GM23248 (cell line): ENCODE results near the gene AMER1. TPM values are rescaled to one million over a fixed set of nuclear protein-coding genes. Genes with fewer than 3 reads are reported as not detected.

Experiments
- DNase-seq: peaks from one replicate; pipeline ENCODE4 v3.0.0-alpha.2; 2015
- H2AFZ ChIP-seq: fragments of 200-600 bp; sonication (generic); 2 replicates; pipeline ENCODE4 v1.6.1; 2016; ENCODE audit warnings: antibody characterized with exemption
- H3F3A ChIP-seq: fragments of 200-600 bp; sonication (generic); 2 replicates; pipeline ENCODE4 v1.6.1; 2016; ENCODE audit warnings: mild to moderate bottlenecking, antibody characterized with exemption, mixed run types; ENCODE audit not compliant: insufficient read depth
- H3K27ac ChIP-seq: fragments of 200-600 bp; sonication (generic); 2 replicates; pipeline ENCODE4 v1.5.1; 2016; ENCODE audit warnings: mild to moderate bottlenecking
- H3K27me3 ChIP-seq: fragments of 200-600 bp; sonication (generic); replicated peaks from 2 replicates; pipeline ENCODE4 v1.6.1; 2016; ENCODE audit warnings: mild to moderate bottlenecking; ENCODE audit not compliant: insufficient read depth
- H3K36me3 ChIP-seq: fragments of 200-600 bp; sonication (generic); 2 replicates; pipeline ENCODE4 v1.6.1; 2016; ENCODE audit warnings: low read depth, mild to moderate bottlenecking
- H3K4me1 ChIP-seq: fragments of 200-600 bp; sonication (generic); 2 replicates; pipeline ENCODE4 v1.6.1; 2016; ENCODE audit warnings: mild to moderate bottlenecking; ENCODE audit not compliant: insufficient read depth
- H3K4me2 ChIP-seq: fragments of 200-600 bp; sonication (generic); one replicate; pipeline ENCODE4 v1.6.1; 2016; ENCODE audit warnings: mild to moderate bottlenecking; ENCODE audit not compliant: unreplicated experiment
- H3K4me3 ChIP-seq: fragments of 200-600 bp; sonication (generic); 2 replicates; pipeline ENCODE4 v1.5.1; 2016; ENCODE audit warnings: mild to moderate bottlenecking
- H3K79me2 ChIP-seq: fragments of 200-600 bp; sonication (generic); 2 replicates; pipeline ENCODE4 v1.6.1; 2016; ENCODE audit warnings: mild to moderate bottlenecking; ENCODE audit not compliant: insufficient read depth
- H3K9ac ChIP-seq: fragments of 200-600 bp; sonication (generic); 2 replicates; pipeline ENCODE4 v1.6.1; 2016; ENCODE audit warnings: mild to moderate bottlenecking
- H3K9me2 ChIP-seq: fragments of 200-600 bp; sonication (generic); 2 replicates; pipeline ENCODE4 v1.6.1; 2016; ENCODE audit warnings: mixed run types, mild to moderate bottlenecking, moderate library complexity; ENCODE audit not compliant: insufficient read depth
- H3K9me3 ChIP-seq: fragments of 200-600 bp; sonication (generic); one replicate; pipeline ENCODE4 v1.6.1; 2017; ENCODE audit warnings: low read depth
- H4K20me1 ChIP-seq: fragments of 200-600 bp; sonication (generic); 2 replicates; pipeline ENCODE4 v1.6.0; 2016; ENCODE audit not compliant: insufficient read depth
- EZH2 ChIP-seq: fragments of 200-600 bp; sonication (generic); IDR thresholded peaks from 2 replicates; pipeline ENCODE4 v1.6.1; 2018; ENCODE audit warnings: antibody characterized with exemption, mild to moderate bottlenecking; ENCODE audit not compliant: insufficient read depth, poor library complexity, severe bottlenecking
- EZH2phosphoT487 ChIP-seq: fragments of 200-600 bp; sonication (generic); IDR thresholded peaks from 2 replicates; pipeline ENCODE4 v1.6.1; 2018; ENCODE audit warnings: antibody characterized with exemption, moderate library complexity, mild to moderate bottlenecking, low read depth; ENCODE audit not compliant: insufficient read depth
- WGBS, 2 experiments: methylation state at CpG; one replicate each; pipeline ENCODE4 v1.1.6; 2015 to 2017; ENCODE audit warnings: low lambda C conversion rate in 2 of 2, low coverage in 1 of 2; ENCODE audit errors: missing lambda C conversion rate in 2 of 2; 5-methylcytosine and 5-hydroxymethylcytosine counted together
- in situ Hi-C: fragments of 300-500 bp; cut with MboI; formaldehyde crosslinking; loops from 2 replicates; pipeline ENCODE4 v1.15.0; 2020
- polyA plus RNA-seq: library from polyadenylated mRNA; unstranded; fragments of >200 nt; fragmentation: Nextera tagmentation; extraction: Ambion mirVana; gene quantifications from 2 replicates; pipeline ENCODE4 v1.2.1, GENCODE V29; 2016
- total RNA-seq: library from RNA; depleted of rRNA; stranded (reverse); fragments of >200 nt; shearing (Covaris generic); gene quantifications from 2 replicates; pipeline ENCODE4 v1.2.3, GENCODE V29; 2014

Gene AMER1
- total and polyA plus RNA-seq, 2 experiments from 2014 or later: 0.05 to 1.9 TPM

DNA sequence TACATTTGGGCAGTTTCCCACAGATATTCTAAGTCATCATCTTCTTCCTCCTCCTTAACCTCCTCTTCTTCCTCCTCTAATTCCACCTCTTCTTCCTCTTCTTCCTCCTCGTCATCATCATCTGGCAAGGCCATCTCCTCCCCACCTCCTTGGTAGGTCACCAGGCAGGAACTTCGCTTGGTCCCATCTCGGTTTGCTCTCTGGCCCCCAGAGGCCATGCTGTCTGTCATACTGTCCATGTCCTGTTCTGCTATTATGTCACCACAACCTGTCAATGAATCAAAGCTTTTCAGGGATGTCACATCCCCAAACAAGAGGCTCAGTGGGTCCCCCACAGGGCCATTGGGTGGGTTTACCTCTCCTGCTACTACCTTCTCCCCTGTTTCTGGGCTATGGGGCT lies 13.5 kb downstream of the AMER1 start:
- no peaks in the 10 kb centered on the region for H3K36me3 ChIP-seq
- H3K79me2 ChIP-seq: no peaks in the 10 kb centered on the region
- no peak overlapping the region for H3K9ac ChIP-seq
- no peaks in the 10 kb centered on the region for H3K4me1 ChIP-seq
- no peaks in the 10 kb centered on the region for H3K9me3 ChIP-seq
- H3K27me3 ChIP-seq: no peaks in the 10 kb centered on the region
- no peak for TF ChIP-seq EZH2phosphoT487
- no peak overlapping the region for H2AFZ ChIP-seq
- no peak for DNase-seq
- in situ Hi-C loops: no loop called here
- no peak overlapping the region for H3K27ac ChIP-seq
- 93 to 100% methylated on average over 3 of the region's 3 CpGs for WGBS, 2 experiments
- no peaks in the 10 kb centered on the region for H4K20me1 ChIP-seq
- H3K4me2 ChIP-seq: no peak overlapping the region
- no peaks in the 10 kb centered on the region for H3F3A ChIP-seq
- no peaks in the 10 kb centered on the region for H3K9me2 ChIP-seq
- H3K4me3 ChIP-seq: no peak overlapping the region

DNA sequence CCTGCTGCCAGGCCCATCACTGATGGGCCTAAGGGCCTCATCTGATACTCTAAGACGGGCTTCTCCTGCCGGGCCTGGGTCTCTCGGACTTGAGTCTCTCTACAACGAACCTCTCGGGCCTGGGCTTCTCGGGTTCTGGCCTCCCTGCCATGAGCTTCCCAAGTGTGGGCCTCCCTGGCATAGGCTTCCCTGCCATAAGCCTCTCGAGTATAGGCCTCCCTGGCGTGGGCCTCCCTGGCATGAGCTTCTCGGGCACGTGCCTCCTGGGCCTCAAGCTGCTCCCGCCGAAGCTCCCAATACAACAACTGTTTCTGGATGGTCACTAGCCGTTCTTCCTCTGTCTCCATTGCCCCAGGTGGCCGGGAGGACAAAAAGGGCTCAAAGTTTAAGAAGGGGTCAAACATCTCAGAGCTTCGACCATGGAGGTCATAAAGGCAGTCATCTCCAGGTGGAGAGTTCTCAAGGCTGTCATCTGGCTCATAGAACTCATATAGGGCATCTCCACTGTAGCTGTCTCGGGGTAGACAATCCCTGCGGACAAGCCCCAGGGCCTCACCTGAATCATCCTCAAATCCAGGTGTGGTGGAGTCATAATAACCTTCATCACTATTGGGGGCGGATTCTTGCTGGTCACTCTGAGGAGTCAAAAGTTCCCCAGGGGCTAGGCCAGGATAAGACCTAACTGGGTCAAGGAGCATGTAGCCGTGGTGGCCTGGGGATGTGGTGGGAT lies 14.1 kb downstream of the AMER1 start:
- Histone ChIP-seq H3K4me3 (no peak overlapping the region), H2AFZ (no peak overlapping the region), H3K4me2 (no peak overlapping the region), H3K9ac (no peak overlapping the region), H3K9me3 (no peaks in the 10 kb centered on the region), H4K20me1 (no peaks in the 10 kb centered on the region), H3K27me3 (no peaks in the 10 kb centered on the region), H3F3A (no peaks in the 10 kb centered on the region), H3K27ac (no peak overlapping the region), H3K36me3 (no peaks in the 10 kb centered on the region), H3K4me1 (no peaks in the 10 kb centered on the region), H3K79me2 (no peaks in the 10 kb centered on the region), H3K9me2 (no peaks in the 10 kb centered on the region)
- TF ChIP-seq EZH2phosphoT487 (no peak), EZH2 (no peak)
- in situ Hi-C loops: no loop called here
- 97% methylated on average over 16 to 17 of the region's 19 CpGs for WGBS, 2 experiments
- no peak for DNase-seq

DNA sequence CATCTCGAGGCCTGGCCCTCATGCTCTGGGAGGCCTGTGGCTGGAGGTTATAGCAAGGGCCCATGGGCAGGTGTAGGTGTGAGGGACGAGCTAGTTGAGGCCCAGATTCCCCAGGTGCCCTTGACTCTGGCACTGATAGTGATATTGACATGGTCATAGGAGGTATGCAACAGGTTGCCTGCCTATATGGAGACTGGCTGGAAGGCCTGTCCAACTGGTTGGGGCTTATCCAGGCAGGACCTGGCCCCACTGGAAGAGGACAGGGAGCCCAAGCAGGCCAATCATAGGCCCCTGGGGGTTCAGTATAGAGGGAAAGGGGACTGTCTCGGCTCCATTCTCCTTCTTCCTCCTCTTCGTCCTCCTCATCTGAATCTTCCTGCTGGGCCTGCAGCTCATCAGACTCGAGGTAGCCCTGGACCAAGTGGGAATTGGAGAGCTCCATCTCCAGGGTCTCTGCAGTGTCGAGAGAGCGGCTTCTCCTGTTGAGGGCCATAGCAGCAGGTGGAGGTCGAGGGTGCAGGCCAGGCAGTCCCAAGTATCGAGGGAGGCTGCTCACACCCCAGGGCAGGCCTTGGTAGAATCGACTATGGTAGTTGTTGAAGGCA lies 15.3 kb downstream of the AMER1 start:
- WGBS, 2 experiments: 97% methylated on average over 8 to 9 of the region's 10 CpGs
- DNase-seq: no peak
- H3K27me3 ChIP-seq: no peaks in the 10 kb centered on the region
- H3K4me3 ChIP-seq: no peak overlapping the region
- H3K4me1 ChIP-seq: no peaks in the 10 kb centered on the region
- H3K36me3 ChIP-seq: no peaks in the 10 kb centered on the region
- H3K4me2 ChIP-seq: no peak overlapping the region
- no peaks in the 10 kb centered on the region for H3K9me3 ChIP-seq
- in situ Hi-C loops: no loop called here
- no peaks in the 10 kb centered on the region for H3K9me2 ChIP-seq
- no peaks in the 10 kb centered on the region for H3F3A ChIP-seq
- no peak for TF ChIP-seq EZH2phosphoT487
- H3K9ac ChIP-seq: no peak overlapping the region
- no peaks in the 10 kb centered on the region for H3K79me2 ChIP-seq
- no peaks in the 10 kb centered on the region for H4K20me1 ChIP-seq
- H3K27ac ChIP-seq: no peak overlapping the region
- no peak overlapping the region for H2AFZ ChIP-seq

DNA sequence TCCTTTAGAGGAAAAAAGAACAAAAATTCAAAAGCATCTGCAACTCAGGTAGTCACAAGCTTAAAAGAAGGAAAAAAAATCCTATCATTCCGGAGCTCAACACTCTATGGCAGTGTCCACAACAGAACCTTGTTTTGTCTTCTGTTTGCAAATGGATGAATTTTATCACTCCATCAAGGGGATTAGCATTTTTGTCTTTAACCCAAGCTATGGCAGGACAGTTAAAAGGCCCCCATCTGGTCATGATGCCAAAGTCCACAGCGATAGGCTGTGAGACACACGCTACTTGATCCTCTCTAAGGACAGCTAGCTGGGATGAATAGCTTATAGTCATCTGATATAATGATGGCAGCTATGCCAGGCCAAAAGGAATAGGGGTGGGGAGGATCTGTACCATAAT lies 16.6 kb downstream of the AMER1 start:
- Histone ChIP-seq H3K79me2 (no peaks in the 10 kb centered on the region), H3K9me2 (no peaks in the 10 kb centered on the region), H3K27me3 (no peaks in the 10 kb centered on the region), H4K20me1 (no peaks in the 10 kb centered on the region), H3K4me3 (no peak overlapping the region), H3K4me1 (no peaks in the 10 kb centered on the region), H2AFZ (no peak overlapping the region), H3F3A (no peaks in the 10 kb centered on the region), H3K9me3 (no peaks in the 10 kb centered on the region), H3K9ac (no peak overlapping the region), H3K27ac (no peak overlapping the region), H3K36me3 (no peaks in the 10 kb centered on the region), H3K4me2 (no peak overlapping the region)
- DNase-seq: no peak
- TF ChIP-seq EZH2: no peak
- no peak for TF ChIP-seq EZH2phosphoT487
- WGBS, 2 experiments: 98 to 100% methylated on average over 3 of the region's 3 CpGs
- in situ Hi-C loops: no loop called here

DNA sequence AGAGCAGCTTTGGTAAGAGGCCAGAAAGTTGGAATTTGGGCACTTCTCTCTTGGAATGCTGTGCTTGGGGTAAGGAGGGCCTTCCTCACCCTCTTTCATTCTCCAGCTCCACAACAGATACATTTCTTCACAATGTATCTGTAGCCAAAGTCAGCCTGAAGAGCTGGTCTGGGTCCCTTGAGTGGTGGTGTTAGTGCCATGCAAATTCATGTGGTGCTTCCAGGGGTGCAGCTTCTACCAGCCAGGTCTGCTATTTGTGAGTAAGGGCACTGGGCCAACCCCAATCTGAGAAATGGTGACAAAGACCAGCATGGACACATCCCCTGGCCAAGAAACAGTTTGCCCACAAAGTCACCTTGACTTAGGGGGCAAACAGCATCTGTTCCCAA lies 17.8 kb downstream of the AMER1 start:
- H3F3A ChIP-seq: no peaks in the 10 kb centered on the region

More for the DNA sequence above, 17.8 kb downstream of the AMER1 start:
- in situ Hi-C loops: no loop called here
- no peaks in the 10 kb centered on the region for H3K4me1 ChIP-seq
- H3K9me2 ChIP-seq: no peaks in the 10 kb centered on the region
- H3K36me3 ChIP-seq: no peaks in the 10 kb centered on the region
- H2AFZ ChIP-seq: no peak overlapping the region
- H4K20me1 ChIP-seq: no peaks in the 10 kb centered on the region
- no peak overlapping the region for H3K27ac ChIP-seq
- no peak for DNase-seq
- H3K4me3 ChIP-seq: no peak overlapping the region
- H3K9ac ChIP-seq: no peak overlapping the region
- H3K79me2 ChIP-seq: no peaks in the 10 kb centered on the region
- TF ChIP-seq EZH2 (no peak), EZH2phosphoT487 (no peak)
- H3K9me3 ChIP-seq: no peaks in the 10 kb centered on the region
- no peaks in the 10 kb centered on the region for H3K27me3 ChIP-seq
- no peak overlapping the region for H3K4me2 ChIP-seq
